IMR-90 (cell line): ENCODE measurements around the gene ZNF473. TPM values are rescaled to one million over a fixed set of nuclear protein-coding genes. Genes with fewer than 3 reads are reported as not detected.

Experiments used
- ATAC-seq: fragments of 200-7000 bp; cut with Tn5 transposase; 2 replicates; pipeline ENCODE4 v1.9.1; 2020; ENCODE audit warnings: low read depth, mild to moderate bottlenecking, moderate library complexity
- BruUV-seq: library from RNA; stranded (reverse); fragments of 400-500 nt; replicated peaks from 2 replicates; lab custom pipeline; 2021; lab: Mats Ljungman, UMichigan
- CTCF ChIA-PET: fragments of 300-600 bp; formaldehyde crosslinking; extraction: SDS; loops from one replicate; lab custom pipeline; 2021; ENCODE audit warnings: antibody characterized with exemption; lab: Yijun Ruan, JAX
- POLR2A ChIA-PET: fragments of 300-600 bp; sonication (Branson Sonifier 250); formaldehyde crosslinking; loops from one replicate; lab custom pipeline; 2022; ENCODE audit warnings: antibody characterized with exemption; ENCODE audit not compliant: unreplicated experiment; lab: Charles Lee
- DNase-seq: peaks from one replicate; pipeline ENCODE4 v3.0.0; 2013
- H2AFZ ChIP-seq: replicated peaks from 2 replicates; pipeline ENCODE3; 2013; ENCODE audit warnings: low read length, mild to moderate bottlenecking; ENCODE audit not compliant: poor library complexity
- H2AK5ac ChIP-seq: 2 replicates; pipeline ENCODE4 v1.6.1; 2013; ENCODE audit warnings: low read depth, low read length, inconsistent platforms
- H2AK9ac ChIP-seq: replicated peaks from 2 replicates; pipeline ENCODE3; 2013; ENCODE audit warnings: mild to moderate bottlenecking, low read depth, low read length, moderate library complexity; ENCODE audit not compliant: poor library complexity
- H2BK120ac ChIP-seq: 2 replicates; pipeline ENCODE4 v1.6.1; 2013; ENCODE audit warnings: low read depth, low read length, inconsistent platforms
- H2BK15ac ChIP-seq: 3 replicates; pipeline ENCODE4 v1.6.1; 2013; ENCODE audit warnings: low read depth, low read length, inconsistent platforms
- H2BK20ac ChIP-seq: 2 replicates; pipeline ENCODE4 v1.6.1; 2013; ENCODE audit warnings: low read depth, mild to moderate bottlenecking, inconsistent platforms, low read length, moderate library complexity
- H2BK5ac ChIP-seq: 2 replicates; pipeline ENCODE4 v1.6.1; 2013; ENCODE audit warnings: mild to moderate bottlenecking, low read depth, low read length, inconsistent platforms; ENCODE audit not compliant: poor library complexity, severe bottlenecking
- H3K14ac ChIP-seq: replicated peaks from 2 replicates; pipeline ENCODE4 v1.6.1; 2013; ENCODE audit warnings: low read depth, low read length, inconsistent platforms
- H3K18ac ChIP-seq: 2 replicates; pipeline ENCODE4 v1.6.1; 2013; ENCODE audit warnings: low read depth, low read length, control low read depth
- H3K23ac ChIP-seq: 2 replicates; pipeline ENCODE4 v1.6.1; 2013; ENCODE audit warnings: low read depth, low read length, inconsistent platforms
- H3K27ac ChIP-seq: 2 replicates; pipeline ENCODE4 v1.5.1; 2013; ENCODE audit warnings: mild to moderate bottlenecking, control low read depth, low read length; ENCODE audit not compliant: insufficient read depth
- H3K27me3 ChIP-seq: 2 replicates; pipeline ENCODE4 v1.6.1; 2013; ENCODE audit warnings: low read length; ENCODE audit not compliant: control insufficient read depth, insufficient read depth
- H3K36me3 ChIP-seq: 2 replicates; pipeline ENCODE4 v1.6.1; 2013; ENCODE audit warnings: low read length, mixed read lengths; ENCODE audit not compliant: control insufficient read depth, insufficient read depth
- H3K4ac ChIP-seq: 2 replicates; pipeline ENCODE4 v1.6.1; 2013; ENCODE audit warnings: low read depth, low read length, inconsistent platforms
- H3K4me1 ChIP-seq: 2 replicates; pipeline ENCODE4 v1.6.1; 2013; ENCODE audit warnings: low read length, mixed read lengths; ENCODE audit not compliant: control insufficient read depth, insufficient read depth
- H3K4me2 ChIP-seq: 2 replicates; pipeline ENCODE4 v1.6.1; 2013; ENCODE audit warnings: low read depth, mild to moderate bottlenecking, control low read depth, low read length, moderate library complexity
- H3K4me3 ChIP-seq: 2 replicates; pipeline ENCODE4 v1.5.1; 2013; ENCODE audit warnings: low read depth, mild to moderate bottlenecking, control low read depth, low read length, moderate library complexity; ENCODE audit not compliant: insufficient read depth
- H3K56ac ChIP-seq: 2 replicates; pipeline ENCODE4 v1.6.1; 2013; ENCODE audit warnings: low read length, inconsistent platforms; ENCODE audit not compliant: insufficient read depth; ENCODE audit errors: extremely low read depth
- H3K79me1 ChIP-seq, 2 experiments: 2 replicates each; pipeline ENCODE4 v1.6.1; 2013; ENCODE audit warnings: low read length in 2 of 2, inconsistent platforms in 1 of 2, low read depth in 1 of 2
- H3K9ac ChIP-seq: 2 replicates; pipeline ENCODE4 v1.6.1; 2013; ENCODE audit warnings: low read depth, low read length, control low read depth
- H3K9me1 ChIP-seq: 2 replicates; pipeline ENCODE4 v1.6.1; 2013; ENCODE audit warnings: low read length, inconsistent platforms; ENCODE audit not compliant: insufficient read depth
- H3K9me3 ChIP-seq: 2 replicates; pipeline ENCODE4 v1.6.1; 2013; ENCODE audit warnings: low read length; ENCODE audit not compliant: control insufficient read depth, insufficient read depth
- H4K20me1 ChIP-seq: 2 replicates; pipeline ENCODE4 v1.6.1; 2013; ENCODE audit warnings: low read length, inconsistent platforms; ENCODE audit not compliant: insufficient read depth
- H4K5ac ChIP-seq: 2 replicates; pipeline ENCODE4 v1.6.1; 2013; ENCODE audit warnings: mild to moderate bottlenecking, low read depth, low read length, control low read depth
- H4K8ac ChIP-seq, 2 experiments: 2 replicates each; pipeline ENCODE4 v1.6.1; 2013; ENCODE audit warnings: low read depth in 2 of 2, low read length in 2 of 2, control low read depth in 1 of 2, inconsistent platforms in 1 of 2
- H4K91ac ChIP-seq: 2 replicates; pipeline ENCODE4 v1.6.1; 2013; ENCODE audit warnings: low read depth, low read length, inconsistent platforms; ENCODE audit not compliant: insufficient read depth
- WGBS, 2 experiments: methylation state at CpG; one replicate each; pipeline versions ENCODE4 v1.1.5 to v1.1.7; 2013; ENCODE audit warnings: missing lambda C conversion rate in 2 of 2; ENCODE audit not compliant: insufficient read length in 1 of 2; ENCODE audit errors: extremely low coverage in 2 of 2; 5-methylcytosine and 5-hydroxymethylcytosine counted together
- dilution Hi-C: fragments of 300-500 bp; cut with HindIII; formaldehyde crosslinking; loops from one replicate; pipeline ENCODE4 v1.14.3; 2018; ENCODE audit warnings: low sequenced_read_pairs; ENCODE audit not compliant: unreplicated experiment
- in situ Hi-C: fragments of 300-500 bp; cut with MboI; formaldehyde crosslinking; loops from 3 replicates; pipeline ENCODE4 v1.14.3; 2019; ENCODE audit warnings: low sequenced_read_pairs, inconsistent platforms, mixed read lengths
- intact Hi-C: fragments of 100-400 bp; cut with micrococcal nuclease; formaldehyde crosslinking; loops from 2 replicates; pipeline ENCODE4 v1.10.0; 2022
- polyA plus RNA-seq, 3 experiments: library from polyadenylated mRNA; depleted of rRNA; stranded (reverse); fragments of >200 nt; gene quantifications; 2 replicates each; pipeline ENCODE4 v1.2.3, GENCODE V29; 2012; ENCODE audit warnings: low replicate concordance in 1 of 3
- total RNA-seq: library from RNA; depleted of rRNA; stranded (reverse); fragments of >200 nt; gene quantifications from 2 replicates; pipeline ENCODE4 v1.2.3, GENCODE V29; 2012
- TF ChIP-seq, protein P1 (sequence below): conservative IDR thresholded peaks from 2 replicates; pipeline ENCODE4 v1.5.1; 2012; ENCODE audit warnings: mild to moderate bottlenecking, low read depth, low read length, improper control_type of control experiment

Gene ZNF473
- total and polyA plus RNA-seq, 2 of the 4 experiments (the other 2 are of a cell fraction): 4.5 to 13.3 TPM

DNA sequence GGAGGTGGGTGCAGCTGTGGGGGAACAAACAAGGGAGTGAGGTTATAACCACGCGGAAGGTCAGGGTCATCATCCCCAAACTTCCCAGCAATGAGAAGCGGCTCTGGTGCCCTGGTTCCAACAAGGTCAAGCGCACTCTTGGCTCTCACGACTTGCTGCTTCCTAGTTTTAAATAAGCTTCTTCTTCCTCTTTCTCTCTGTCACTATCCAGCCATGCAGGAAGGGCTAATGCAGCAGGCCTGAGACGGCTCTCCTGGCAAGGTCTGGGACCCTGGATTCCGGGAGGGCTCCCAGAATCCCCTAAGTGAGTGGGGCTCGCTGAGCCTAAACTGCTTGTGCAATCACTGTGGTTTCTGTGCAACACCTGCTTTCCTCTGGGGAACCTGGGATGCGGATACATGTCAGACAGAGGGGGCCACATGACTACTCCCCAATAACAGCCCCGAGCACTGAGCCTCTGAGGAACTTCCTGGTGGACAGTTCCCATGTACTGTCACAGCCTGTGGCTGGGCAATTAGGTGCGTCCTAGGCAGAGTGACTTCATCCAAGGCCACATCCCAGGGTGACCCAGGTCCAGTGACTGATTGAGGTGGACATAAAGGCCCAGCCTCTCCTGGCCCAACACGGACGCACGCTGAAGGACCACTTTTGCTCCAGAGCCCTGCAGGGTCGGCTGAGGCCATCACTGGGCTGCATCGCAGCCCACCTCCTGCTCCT lies 24.8 kb upstream of the ZNF473 start:
- H3K9ac ChIP-seq: no peak overlapping the region
- H2BK5ac ChIP-seq: no peak overlapping the region
- WGBS, 2 experiments: 80% methylated on average over 3 of the region's 16 CpGs; no CpG with 5 or more reads in 1 of the 2 experiments
- H3K18ac ChIP-seq: no peak overlapping the region
- no peak overlapping the region for H3K4me3 ChIP-seq
- BruUV-seq: no TSS peak
- no peak overlapping the region for H3K4ac ChIP-seq
- no peak overlapping the region for H2AFZ ChIP-seq
- no peaks in the 10 kb centered on the region for H3K9me3 ChIP-seq
- CTCF ChIA-PET: no interaction called here
- H2AK5ac ChIP-seq: no peak overlapping the region
- no peak overlapping the region for H3K27ac ChIP-seq
- H4K91ac ChIP-seq: no peak overlapping the region
- peaks cover 67% of the 10 kb centered on the region for H3K36me3 ChIP-seq
- H3K23ac ChIP-seq: no peak overlapping the region
- H4K5ac ChIP-seq: no peak overlapping the region
- H2BK15ac ChIP-seq: no peak overlapping the region
- in situ Hi-C loops: no loop called here
- intact Hi-C loops: no loop called here
- H3K14ac ChIP-seq: no peak overlapping the region
- POLR2A ChIA-PET: no interaction called here
- DNase-seq: no peak
- dilution Hi-C loops: no loop called here
- H3K4me1 ChIP-seq: peaks cover 10% of the 10 kb centered on the region
- peaks cover 12 to 54% of the 10 kb centered on the region in 2 experiments for H3K79me1 ChIP-seq
- ATAC-seq: no peak
- H3K56ac ChIP-seq: no peak overlapping the region
- H3K9me1 ChIP-seq: peaks cover 19% of the 10 kb centered on the region
- H2BK20ac ChIP-seq: no peak overlapping the region
- TF ChIP-seq, protein P1, sequence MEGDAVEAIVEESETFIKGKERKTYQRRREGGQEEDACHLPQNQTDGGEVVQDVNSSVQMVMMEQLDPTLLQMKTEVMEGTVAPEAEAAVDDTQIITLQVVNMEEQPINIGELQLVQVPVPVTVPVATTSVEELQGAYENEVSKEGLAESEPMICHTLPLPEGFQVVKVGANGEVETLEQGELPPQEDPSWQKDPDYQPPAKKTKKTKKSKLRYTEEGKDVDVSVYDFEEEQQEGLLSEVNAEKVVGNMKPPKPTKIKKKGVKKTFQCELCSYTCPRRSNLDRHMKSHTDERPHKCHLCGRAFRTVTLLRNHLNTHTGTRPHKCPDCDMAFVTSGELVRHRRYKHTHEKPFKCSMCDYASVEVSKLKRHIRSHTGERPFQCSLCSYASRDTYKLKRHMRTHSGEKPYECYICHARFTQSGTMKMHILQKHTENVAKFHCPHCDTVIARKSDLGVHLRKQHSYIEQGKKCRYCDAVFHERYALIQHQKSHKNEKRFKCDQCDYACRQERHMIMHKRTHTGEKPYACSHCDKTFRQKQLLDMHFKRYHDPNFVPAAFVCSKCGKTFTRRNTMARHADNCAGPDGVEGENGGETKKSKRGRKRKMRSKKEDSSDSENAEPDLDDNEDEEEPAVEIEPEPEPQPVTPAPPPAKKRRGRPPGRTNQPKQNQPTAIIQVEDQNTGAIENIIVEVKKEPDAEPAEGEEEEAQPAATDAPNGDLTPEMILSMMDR: no peak
- no peak overlapping the region for H2BK120ac ChIP-seq
- H2AK9ac ChIP-seq: no peak overlapping the region
- H4K8ac ChIP-seq: no peak overlapping the region
- H3K4me2 ChIP-seq: no peak overlapping the region
- H4K20me1 ChIP-seq: peaks cover 29% of the 10 kb centered on the region
- H3K27me3 ChIP-seq: no peaks in the 10 kb centered on the region
